IMR-90 (cell line): ENCODE data around the gene DISP1. TPM values are rescaled to one million over a fixed set of nuclear protein-coding genes. Genes with fewer than 3 reads are reported as not detected.

Experiments used
- ATAC-seq: fragments of 200-7000 bp; cut with Tn5 transposase; 2 replicates; pipeline ENCODE4 v1.9.1; 2020; ENCODE audit warnings: low read depth, mild to moderate bottlenecking, moderate library complexity
- BruUV-seq: library from RNA; stranded (reverse); fragments of 400-500 nt; replicated peaks from 2 replicates; lab custom pipeline; 2021; lab: Mats Ljungman, UMichigan
- CTCF ChIA-PET: fragments of 300-600 bp; formaldehyde crosslinking; extraction: SDS; loops from one replicate; lab custom pipeline; 2021; ENCODE audit warnings: antibody characterized with exemption; lab: Yijun Ruan, JAX
- POLR2A ChIA-PET: fragments of 300-600 bp; sonication (Branson Sonifier 250); formaldehyde crosslinking; loops from one replicate; lab custom pipeline; 2022; ENCODE audit warnings: antibody characterized with exemption; ENCODE audit not compliant: unreplicated experiment; lab: Charles Lee
- DNase-seq: peaks from one replicate; pipeline ENCODE4 v3.0.0; 2013
- H2AFZ ChIP-seq: replicated peaks from 2 replicates; pipeline ENCODE3; 2013; ENCODE audit warnings: low read length, mild to moderate bottlenecking; ENCODE audit not compliant: poor library complexity
- H2AK5ac ChIP-seq: 2 replicates; pipeline ENCODE4 v1.6.1; 2013; ENCODE audit warnings: low read depth, low read length, inconsistent platforms
- H2AK9ac ChIP-seq: replicated peaks from 2 replicates; pipeline ENCODE3; 2013; ENCODE audit warnings: mild to moderate bottlenecking, low read depth, low read length, moderate library complexity; ENCODE audit not compliant: poor library complexity
- H2BK120ac ChIP-seq: 2 replicates; pipeline ENCODE4 v1.6.1; 2013; ENCODE audit warnings: low read depth, low read length, inconsistent platforms
- H2BK15ac ChIP-seq: 3 replicates; pipeline ENCODE4 v1.6.1; 2013; ENCODE audit warnings: low read depth, low read length, inconsistent platforms
- H2BK20ac ChIP-seq: 2 replicates; pipeline ENCODE4 v1.6.1; 2013; ENCODE audit warnings: low read depth, mild to moderate bottlenecking, inconsistent platforms, low read length, moderate library complexity
- H2BK5ac ChIP-seq: 2 replicates; pipeline ENCODE4 v1.6.1; 2013; ENCODE audit warnings: mild to moderate bottlenecking, low read depth, low read length, inconsistent platforms; ENCODE audit not compliant: poor library complexity, severe bottlenecking
- H3K14ac ChIP-seq: replicated peaks from 2 replicates; pipeline ENCODE4 v1.6.1; 2013; ENCODE audit warnings: low read depth, low read length, inconsistent platforms
- H3K18ac ChIP-seq: 2 replicates; pipeline ENCODE4 v1.6.1; 2013; ENCODE audit warnings: low read depth, low read length, control low read depth
- H3K23ac ChIP-seq: 2 replicates; pipeline ENCODE4 v1.6.1; 2013; ENCODE audit warnings: low read depth, low read length, inconsistent platforms
- H3K27ac ChIP-seq: 2 replicates; pipeline ENCODE4 v1.5.1; 2013; ENCODE audit warnings: mild to moderate bottlenecking, control low read depth, low read length; ENCODE audit not compliant: insufficient read depth
- H3K27me3 ChIP-seq: 2 replicates; pipeline ENCODE4 v1.6.1; 2013; ENCODE audit warnings: low read length; ENCODE audit not compliant: control insufficient read depth, insufficient read depth
- H3K36me3 ChIP-seq: 2 replicates; pipeline ENCODE4 v1.6.1; 2013; ENCODE audit warnings: low read length, mixed read lengths; ENCODE audit not compliant: control insufficient read depth, insufficient read depth
- H3K4ac ChIP-seq: 2 replicates; pipeline ENCODE4 v1.6.1; 2013; ENCODE audit warnings: low read depth, low read length, inconsistent platforms
- H3K4me1 ChIP-seq: 2 replicates; pipeline ENCODE4 v1.6.1; 2013; ENCODE audit warnings: low read length, mixed read lengths; ENCODE audit not compliant: control insufficient read depth, insufficient read depth
- H3K4me2 ChIP-seq: 2 replicates; pipeline ENCODE4 v1.6.1; 2013; ENCODE audit warnings: low read depth, mild to moderate bottlenecking, control low read depth, low read length, moderate library complexity
- H3K4me3 ChIP-seq: 2 replicates; pipeline ENCODE4 v1.5.1; 2013; ENCODE audit warnings: low read depth, mild to moderate bottlenecking, control low read depth, low read length, moderate library complexity; ENCODE audit not compliant: insufficient read depth
- H3K56ac ChIP-seq: 2 replicates; pipeline ENCODE4 v1.6.1; 2013; ENCODE audit warnings: low read length, inconsistent platforms; ENCODE audit not compliant: insufficient read depth; ENCODE audit errors: extremely low read depth
- H3K79me1 ChIP-seq, 2 experiments: 2 replicates each; pipeline ENCODE4 v1.6.1; 2013; ENCODE audit warnings: low read length in 2 of 2, inconsistent platforms in 1 of 2, low read depth in 1 of 2
- H3K9ac ChIP-seq: 2 replicates; pipeline ENCODE4 v1.6.1; 2013; ENCODE audit warnings: low read depth, low read length, control low read depth
- H3K9me1 ChIP-seq: 2 replicates; pipeline ENCODE4 v1.6.1; 2013; ENCODE audit warnings: low read length, inconsistent platforms; ENCODE audit not compliant: insufficient read depth
- H3K9me3 ChIP-seq: 2 replicates; pipeline ENCODE4 v1.6.1; 2013; ENCODE audit warnings: low read length; ENCODE audit not compliant: control insufficient read depth, insufficient read depth
- H4K20me1 ChIP-seq: 2 replicates; pipeline ENCODE4 v1.6.1; 2013; ENCODE audit warnings: low read length, inconsistent platforms; ENCODE audit not compliant: insufficient read depth
- H4K5ac ChIP-seq: 2 replicates; pipeline ENCODE4 v1.6.1; 2013; ENCODE audit warnings: mild to moderate bottlenecking, low read depth, low read length, control low read depth
- H4K8ac ChIP-seq, 2 experiments: 2 replicates each; pipeline ENCODE4 v1.6.1; 2013; ENCODE audit warnings: low read depth in 2 of 2, low read length in 2 of 2, control low read depth in 1 of 2, inconsistent platforms in 1 of 2
- H4K91ac ChIP-seq: 2 replicates; pipeline ENCODE4 v1.6.1; 2013; ENCODE audit warnings: low read depth, low read length, inconsistent platforms; ENCODE audit not compliant: insufficient read depth
- BHLHE40 ChIP-seq: fragments of 150-350 bp; IDR thresholded peaks from 2 replicates; pipeline ENCODE4 v1.6.1; 2016; ENCODE audit warnings: mild to moderate bottlenecking, low read depth, low read length
- CEBPB ChIP-seq: IDR thresholded peaks from 2 replicates; pipeline ENCODE4 v1.6.1; 2012; ENCODE audit warnings: low read depth, low read length, improper control_type of control experiment
- CTCF ChIP-seq: conservative IDR thresholded peaks from 2 replicates; pipeline ENCODE4 v1.5.1; 2012; ENCODE audit warnings: mild to moderate bottlenecking, low read depth, low read length, improper control_type of control experiment
- FOS ChIP-seq: fragments of 150-350 bp; IDR thresholded peaks from 2 replicates; pipeline ENCODE4 v1.6.1; 2016; ENCODE audit warnings: low read depth, low read length
- NFE2L2 ChIP-seq: fragments of 150-350 bp; IDR thresholded peaks from 2 replicates; pipeline ENCODE4 v1.6.1; 2016; ENCODE audit warnings: low read depth, mild to moderate bottlenecking, low read length
- POLR2A ChIP-seq: IDR thresholded peaks from 2 replicates; pipeline ENCODE4 v1.6.1; 2012; ENCODE audit warnings: mild to moderate bottlenecking, low read depth, low read length
- RCOR1 ChIP-seq: IDR thresholded peaks from 2 replicates; pipeline ENCODE4 v1.6.1; 2012; ENCODE audit warnings: mild to moderate bottlenecking, low read length, improper control_type of control experiment; ENCODE audit not compliant: insufficient replicate concordance
- RFX5 ChIP-seq: IDR thresholded peaks from 2 replicates; pipeline ENCODE4 v1.8.0; 2012; ENCODE audit warnings: low read depth, mild to moderate bottlenecking, low read length, moderate library complexity
- SMC3 ChIP-seq: fragments of 150-350 bp; IDR thresholded peaks from 2 replicates; pipeline ENCODE4 v1.6.1; 2016; ENCODE audit warnings: low read depth, mild to moderate bottlenecking, antibody characterized with exemption, low read length, moderate library complexity
- WGBS, 2 experiments: methylation state at CpG; one replicate each; pipeline versions ENCODE4 v1.1.5 to v1.1.7; 2013; ENCODE audit warnings: missing lambda C conversion rate in 2 of 2; ENCODE audit not compliant: insufficient read length in 1 of 2; ENCODE audit errors: extremely low coverage in 2 of 2; 5-methylcytosine and 5-hydroxymethylcytosine counted together
- dilution Hi-C: fragments of 300-500 bp; cut with HindIII; formaldehyde crosslinking; loops from one replicate; pipeline ENCODE4 v1.14.3; 2018; ENCODE audit warnings: low sequenced_read_pairs; ENCODE audit not compliant: unreplicated experiment
- in situ Hi-C: fragments of 300-500 bp; cut with MboI; formaldehyde crosslinking; loops from 3 replicates; pipeline ENCODE4 v1.14.3; 2019; ENCODE audit warnings: low sequenced_read_pairs, inconsistent platforms, mixed read lengths
- intact Hi-C: fragments of 100-400 bp; cut with micrococcal nuclease; formaldehyde crosslinking; loops from 2 replicates; pipeline ENCODE4 v1.10.0; 2022
- polyA plus RNA-seq, 3 experiments: library from polyadenylated mRNA; depleted of rRNA; stranded (reverse); fragments of >200 nt; gene quantifications; 2 replicates each; pipeline ENCODE4 v1.2.3, GENCODE V29; 2012; ENCODE audit warnings: low replicate concordance in 1 of 3
- total RNA-seq: library from RNA; depleted of rRNA; stranded (reverse); fragments of >200 nt; gene quantifications from 2 replicates; pipeline ENCODE4 v1.2.3, GENCODE V29; 2012

Gene DISP1
- total and polyA plus RNA-seq, 2 of the 4 experiments (the other 2 are of a cell fraction): 3.3 to 5.2 TPM

DNA sequence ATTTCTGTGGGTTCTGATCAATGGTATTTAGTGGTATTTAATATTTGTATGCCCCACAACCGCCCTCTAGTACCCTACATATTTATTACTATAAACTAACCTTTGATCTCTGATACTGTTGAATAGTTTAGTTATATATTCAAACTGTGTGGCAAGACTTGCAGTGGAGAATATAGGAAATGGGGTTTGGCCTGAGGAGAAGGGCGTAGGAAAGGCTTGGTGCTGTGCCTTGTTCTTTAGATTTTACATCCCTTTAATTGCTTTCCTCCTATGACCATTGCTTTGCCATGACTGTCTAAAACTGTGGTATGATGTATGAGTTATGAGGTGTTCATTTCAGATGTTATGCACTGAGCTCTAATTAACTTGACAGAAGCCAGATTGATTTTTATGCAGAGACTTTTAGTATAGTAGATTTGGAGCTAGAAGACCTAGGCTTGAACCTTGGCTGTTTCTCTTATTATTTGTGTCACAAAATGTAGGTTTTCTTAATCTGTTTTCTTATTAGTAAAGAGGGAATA, 18.6 kb downstream of the DISP1 start:
- BruUV-seq: no TSS peak
- Histone ChIP-seq H3K18ac (no peak overlapping the region), H3K4me1 (peaks cover 4% of the 10 kb centered on the region; the same call in 1 of the 2 replicates), H3K4me2 (no peak overlapping the region), H4K8ac (no peak overlapping the region), H3K36me3 (no peaks in the 10 kb centered on the region), H4K20me1 (no peaks in the 10 kb centered on the region; the same call in 1 of the 2 replicates), H3K14ac (no peak overlapping the region), H2AFZ (no peak overlapping the region), H2AK9ac (no peak overlapping the region), H2BK5ac (no peak overlapping the region), H3K9me3 (no peaks in the 10 kb centered on the region), H3K27me3 (no peaks in the 10 kb centered on the region), H3K27ac (no peak overlapping the region), H3K23ac (no peak overlapping the region), H3K4ac (no peak overlapping the region), H3K56ac (no peak overlapping the region), H3K4me3 (no peak overlapping the region), H3K79me1 (peaks cover 0 to 3% of the 10 kb centered on the region in 2 experiments; a peak in 3 of 4 replicates), H2BK120ac (no peak overlapping the region), H3K9me1 (no peaks in the 10 kb centered on the region), H4K5ac (no peak overlapping the region), H4K91ac (no peak overlapping the region), H2AK5ac (no peak overlapping the region), H2BK20ac (no peak overlapping the region), H3K9ac (no peak overlapping the region), H2BK15ac (no peak overlapping the region)
- in situ Hi-C loops: no loop called here
- TF ChIP-seq CTCF (no peak), FOS (no peak), POLR2A (no peak), NFE2L2 (no peak), RCOR1 (no peak), CEBPB (no peak), RFX5 (no peak), BHLHE40 (no peak), SMC3 (no peak)
- intact Hi-C loops: no loop called here
- ChIA-PET CTCF (no interaction called here), POLR2A (no interaction called here)
- DNase-seq (no peak), ATAC-seq (no peak)
- WGBS, 2 experiments: no CpG with 5 or more reads among the region's 2 CpGs
- dilution Hi-C loops: no loop called here
